ENCODE results near the gene ZNF3.

- no peak for TF ChIP-seq EZH2 (IDR thresholded peaks at IDR 0.05)
- no peak for TF ChIP-seq POLR2AphosphoS5 (IDR thresholded peaks at IDR 0.05; ENCODE audit: borderline replicate concordance, low read depth, low read length)
- no peak for TF ChIP-seq FOXP2 (optimal IDR thresholded peaks at IDR 0.05; ENCODE audit: control extremely low read depth, extremely low read length, insufficient read depth)
Observed at GRCh38 chr7:100090527-100091410, 9.2 kb upstream of the ZNF3 start.
